ENCODE data around the gene ACTR6. TPM values are rescaled to one million over a fixed set of nuclear protein-coding genes. Genes with fewer than 3 reads are reported as not detected.

Gene ACTR6
- total RNA-seq, 1 experiment from 2014 or later = 34.9 TPM

DNA sequence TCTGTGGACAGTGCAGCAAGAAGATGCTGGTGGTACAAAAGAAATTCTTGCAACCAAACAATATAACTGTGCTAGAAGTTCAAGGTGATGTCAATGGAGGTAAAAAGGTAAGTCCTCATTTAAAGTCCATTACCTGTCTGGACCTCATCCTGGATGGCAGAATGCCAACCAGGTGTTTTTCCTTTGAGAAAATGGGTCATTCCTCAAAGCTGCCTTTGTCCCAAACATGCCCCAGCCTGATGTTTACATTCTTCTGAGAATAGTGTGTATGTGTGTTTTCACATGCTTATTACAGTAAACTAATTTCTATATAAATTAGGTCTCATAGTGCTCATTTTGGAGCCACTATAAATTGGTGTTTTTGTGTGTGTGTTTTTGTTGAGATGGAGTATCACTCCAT lies 24.9 kb downstream of the ACTR6 start:
- no peak overlapping the region for H3K14ac ChIP-seq (ENCODE audit: insufficient read depth, low read length)
- no peak overlapping the region for H4K91ac ChIP-seq (ENCODE audit: insufficient read length, low read depth, low read length)
- TF ChIP-seq, protein P1, sequence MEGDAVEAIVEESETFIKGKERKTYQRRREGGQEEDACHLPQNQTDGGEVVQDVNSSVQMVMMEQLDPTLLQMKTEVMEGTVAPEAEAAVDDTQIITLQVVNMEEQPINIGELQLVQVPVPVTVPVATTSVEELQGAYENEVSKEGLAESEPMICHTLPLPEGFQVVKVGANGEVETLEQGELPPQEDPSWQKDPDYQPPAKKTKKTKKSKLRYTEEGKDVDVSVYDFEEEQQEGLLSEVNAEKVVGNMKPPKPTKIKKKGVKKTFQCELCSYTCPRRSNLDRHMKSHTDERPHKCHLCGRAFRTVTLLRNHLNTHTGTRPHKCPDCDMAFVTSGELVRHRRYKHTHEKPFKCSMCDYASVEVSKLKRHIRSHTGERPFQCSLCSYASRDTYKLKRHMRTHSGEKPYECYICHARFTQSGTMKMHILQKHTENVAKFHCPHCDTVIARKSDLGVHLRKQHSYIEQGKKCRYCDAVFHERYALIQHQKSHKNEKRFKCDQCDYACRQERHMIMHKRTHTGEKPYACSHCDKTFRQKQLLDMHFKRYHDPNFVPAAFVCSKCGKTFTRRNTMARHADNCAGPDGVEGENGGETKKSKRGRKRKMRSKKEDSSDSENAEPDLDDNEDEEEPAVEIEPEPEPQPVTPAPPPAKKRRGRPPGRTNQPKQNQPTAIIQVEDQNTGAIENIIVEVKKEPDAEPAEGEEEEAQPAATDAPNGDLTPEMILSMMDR (conservative IDR thresholded peaks at IDR 0.05) = no peak
- H4K20me1 ChIP-seq (ENCODE audit: control insufficient read depth, insufficient read depth, insufficient read length) = no peaks in the 10 kb centered on the region
- Mint-ChIP-seq H3K9me3 (no peaks in the 10 kb centered on the region), H3K27me3 (ENCODE audit: low read depth) (no peaks in the 10 kb centered on the region), H3K36me3 (ENCODE audit: insufficient read depth in 1 of 3, low read depth in 3 of 3) (peaks cover 2 to 40% (median 16%) of the 10 kb centered on the region in 3 experiments; a peak in 5 of 7 replicates), H3K4me1 (no peaks in the 10 kb centered on the region), H3K4me3 (no peak overlapping the region), H3K27ac (no peak overlapping the region)
- H3K23me2 ChIP-seq (ENCODE audit: insufficient read length, low read depth, low read length, poor library complexity, severe bottlenecking) = no peaks in the 10 kb centered on the region
- no peak overlapping the region for H3K4me2 ChIP-seq (ENCODE audit: insufficient read depth, insufficient read length, low read length)
- H2AK5ac ChIP-seq (ENCODE audit: insufficient read length, low read length) = no peak overlapping the region
- DNase-seq = no peak
- no peaks in the 10 kb centered on the region for H3K9me3 ChIP-seq (ENCODE audit: control insufficient read depth, low read depth, low read length)
- no peak overlapping the region for H3K9ac ChIP-seq (ENCODE audit: extremely low read depth, insufficient read length, low read length)
- H2BK20ac ChIP-seq (ENCODE audit: low read depth, low read length, poor library complexity, severe bottlenecking) = no peak overlapping the region
- no peaks in the 10 kb centered on the region for H3K27me3 ChIP-seq (ENCODE audit: insufficient read depth, low read length)
- no peaks in the 10 kb centered on the region for H3K79me2 ChIP-seq (ENCODE audit: insufficient read depth, low read length)
- H2AFZ ChIP-seq (ENCODE audit: low read length) = no peak overlapping the region
- H3K23ac ChIP-seq (ENCODE audit: insufficient read length, low read depth, low read length) = no peak overlapping the region
- no peak overlapping the region for H4K5ac ChIP-seq (ENCODE audit: insufficient read length, low read depth, low read length)
- no peak overlapping the region for H2BK12ac ChIP-seq (ENCODE audit: insufficient read length, low read depth, low read length)
- H3T11ph ChIP-seq (ENCODE audit: low read length) = no peak overlapping the region
- no peak overlapping the region for H3K56ac ChIP-seq (ENCODE audit: insufficient read length, low read depth, low read length)
- H4K8ac ChIP-seq (replicated peaks; ENCODE audit: insufficient read length, low read depth, low read length) = no peak overlapping the region
- H3K79me1 ChIP-seq (ENCODE audit: insufficient read depth, low read depth, low read length, poor library complexity, severe bottlenecking) = no peaks in the 10 kb centered on the region
- no peak overlapping the region for H3K18ac ChIP-seq (ENCODE audit: insufficient read length, low read depth, low read length)
- no peak overlapping the region for H3K27ac ChIP-seq (ENCODE audit: insufficient read length, low read depth, low read length)
- H3K4ac ChIP-seq (ENCODE audit: low read depth, low read length) = no peak overlapping the region
- no peaks in the 10 kb centered on the region for H3K4me1 ChIP-seq (ENCODE audit: insufficient read depth, low read length)
- H2BK5ac ChIP-seq (ENCODE audit: insufficient read length, low read length) = no peak overlapping the region
- no peak overlapping the region for H2BK120ac ChIP-seq (ENCODE audit: low read depth, low read length, poor library complexity, severe bottlenecking)
- H2BK15ac ChIP-seq (ENCODE audit: low read depth, low read length) = no peak overlapping the region
